Right ventricle myocardium inferior (tissue), 1 donor: ENCODE measurements around the gene TRMT1. TPM values are rescaled to one million over a fixed set of nuclear protein-coding genes. Genes with fewer than 3 reads are reported as not detected.
"Not testable (repeated sequence)": the region's sequence is repeated elsewhere in the genome, so short reads cannot be mapped to it uniquely, and the experiment has no call there.

ENCODE experiments used
- ATAC-seq: fragments of 200-7000 bp; cut with Tn5 transposase; one replicate; pipeline ENCODE4 v1.9.1; 2020; ENCODE audit warnings: mild to moderate bottlenecking, moderate library complexity
- DNase-seq: peaks from one replicate; pipeline ENCODE4 v3.0.0; 2021; ENCODE audit errors: missing footprints
- intact Hi-C: fragments of 100-400 bp; cut with DNase I; formaldehyde crosslinking; loops from one replicate; pipeline ENCODE4 v1.11.0; 2022
- total RNA-seq: library from RNA; stranded (reverse); fragmentation: NEBNext Ultra II Directional; extraction: Animal tissue kit (Norgen Biotek cat#: 25700); gene quantifications from one replicate; pipeline ENCODE4 v1.2.1, GENCODE V29; 2021
- donor health status: DM: no; HTN: yes; CAD: no; lungs with severe emphysema.

Gene TRMT1
- total RNA-seq, 1 donor from 2014 or later: 21.1 TPM

DNA sequence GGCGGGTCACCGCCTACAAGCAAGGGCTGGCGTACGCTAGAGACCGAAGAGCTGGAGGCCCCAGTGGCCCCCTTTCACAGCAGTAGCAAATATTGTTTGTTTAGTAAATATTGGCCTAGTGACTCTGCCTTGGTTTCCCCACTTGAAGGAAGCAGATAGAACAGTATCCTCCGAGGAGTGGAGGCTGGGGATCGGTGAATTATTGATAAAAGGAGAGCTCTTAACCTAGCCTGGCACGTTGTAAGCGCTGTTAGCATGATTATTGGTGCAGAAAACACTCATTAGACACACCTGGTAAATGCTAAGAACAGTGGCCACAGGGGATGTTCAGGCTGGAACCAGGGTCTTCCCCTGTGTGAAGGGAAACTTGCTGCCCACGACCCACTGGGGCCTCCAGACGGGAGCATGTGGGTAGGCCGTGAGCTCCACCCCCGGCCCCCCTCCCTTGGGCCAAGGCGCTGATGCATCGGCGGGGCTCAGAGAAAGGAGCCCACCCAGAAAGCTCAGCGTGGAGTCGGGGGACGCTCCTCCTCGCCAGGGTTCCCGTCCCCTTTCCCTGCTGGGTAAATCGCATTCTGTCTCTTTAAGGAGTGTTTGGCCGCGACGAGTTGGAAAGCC, 35.9 kb upstream of the TRMT1 start:
- ATAC-seq (peak; percentile 0), DNase-seq (no peak)
- intact Hi-C loops: loop anchor here (10.0 kb wide), 1 partner anchor 692 kb away; no protein-coding TSS in a partner anchor

DNA sequence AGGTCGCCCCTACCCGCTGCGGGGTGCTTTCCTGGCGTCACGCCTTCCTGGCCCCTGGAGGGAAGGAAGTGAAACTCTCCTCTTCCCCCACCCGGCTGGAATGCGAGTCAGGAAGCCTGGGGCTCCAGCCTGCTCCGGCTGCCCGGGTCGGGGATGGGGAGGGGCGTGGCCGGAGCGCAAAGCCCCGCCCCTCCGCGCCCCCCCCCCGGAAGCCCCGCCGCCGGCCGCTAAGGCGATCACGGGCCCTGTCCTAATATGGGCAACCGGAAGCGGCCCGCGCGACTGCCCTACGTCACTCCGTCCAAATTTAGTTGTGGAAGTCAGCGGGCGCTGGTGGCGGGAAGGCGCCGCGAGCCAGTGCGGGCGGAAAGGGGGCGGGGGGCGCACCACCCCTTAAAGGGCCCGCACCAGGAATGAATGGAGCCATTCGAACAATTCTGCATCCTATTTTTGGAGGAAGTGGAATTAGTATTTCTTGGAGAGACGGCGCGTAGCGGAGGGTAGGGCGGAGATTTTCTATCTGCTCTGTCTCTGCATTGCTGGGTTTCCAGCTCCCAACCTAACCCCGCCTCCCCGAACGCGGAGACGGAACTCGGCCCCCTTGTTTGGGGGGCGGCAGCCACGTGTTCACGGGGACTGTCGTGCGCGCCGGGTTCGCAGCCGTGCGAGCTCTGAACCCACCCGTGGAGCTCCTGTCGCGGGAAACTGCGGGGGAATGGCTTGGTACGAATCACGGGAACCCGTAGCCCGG, 35.2 kb upstream of the TRMT1 start:
- intact Hi-C loops: loop anchor here (2.0 to 10.0 kb wide), 3 partner anchors 35 to 693 kb away; partner anchors contain the start of genes LYL1 and TRMT1
- peak; percentile 76 for ATAC-seq
- DNase-seq: peak; percentile 99

DNA sequence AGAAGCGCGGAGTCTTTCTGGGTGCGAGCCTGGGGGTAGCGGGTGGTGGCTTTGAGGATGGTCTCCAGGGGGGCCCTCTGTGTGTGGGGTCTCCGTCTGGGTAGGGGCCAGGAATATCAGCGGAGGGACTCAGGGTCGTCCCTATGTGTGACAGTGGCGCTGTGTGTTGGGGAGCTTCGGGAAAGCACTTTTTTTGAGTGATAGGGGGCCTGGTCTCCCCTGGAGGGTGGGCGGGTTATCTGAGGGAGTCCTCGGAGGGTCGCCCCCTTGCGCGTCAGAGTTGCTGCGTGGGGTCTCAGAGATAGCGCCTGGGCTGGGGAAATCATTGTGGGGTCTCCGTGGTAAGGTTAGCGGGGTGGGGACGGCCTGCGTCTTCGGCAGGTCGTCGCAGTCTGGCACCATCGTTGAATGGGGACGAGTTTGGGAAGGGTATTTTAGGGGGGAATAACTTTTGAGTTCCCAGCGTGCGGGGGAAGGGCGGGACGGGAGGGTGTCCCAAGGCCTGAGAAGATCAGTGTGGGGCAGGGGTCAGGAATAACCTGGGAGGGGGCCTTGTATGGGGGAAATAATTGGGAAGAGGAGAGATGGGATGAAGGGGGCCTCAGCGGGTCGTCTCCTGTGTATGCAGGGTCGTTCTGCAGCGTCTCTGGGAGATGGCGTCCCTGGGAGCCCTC, 34.5 kb upstream of the TRMT1 start:
- DNase-seq (no peak), ATAC-seq (no peak)
- intact Hi-C loops: loop anchor here (2.0 to 10.0 kb wide), 3 partner anchors 34 to 694 kb away; partner anchors contain the start of genes LYL1 and TRMT1

DNA sequence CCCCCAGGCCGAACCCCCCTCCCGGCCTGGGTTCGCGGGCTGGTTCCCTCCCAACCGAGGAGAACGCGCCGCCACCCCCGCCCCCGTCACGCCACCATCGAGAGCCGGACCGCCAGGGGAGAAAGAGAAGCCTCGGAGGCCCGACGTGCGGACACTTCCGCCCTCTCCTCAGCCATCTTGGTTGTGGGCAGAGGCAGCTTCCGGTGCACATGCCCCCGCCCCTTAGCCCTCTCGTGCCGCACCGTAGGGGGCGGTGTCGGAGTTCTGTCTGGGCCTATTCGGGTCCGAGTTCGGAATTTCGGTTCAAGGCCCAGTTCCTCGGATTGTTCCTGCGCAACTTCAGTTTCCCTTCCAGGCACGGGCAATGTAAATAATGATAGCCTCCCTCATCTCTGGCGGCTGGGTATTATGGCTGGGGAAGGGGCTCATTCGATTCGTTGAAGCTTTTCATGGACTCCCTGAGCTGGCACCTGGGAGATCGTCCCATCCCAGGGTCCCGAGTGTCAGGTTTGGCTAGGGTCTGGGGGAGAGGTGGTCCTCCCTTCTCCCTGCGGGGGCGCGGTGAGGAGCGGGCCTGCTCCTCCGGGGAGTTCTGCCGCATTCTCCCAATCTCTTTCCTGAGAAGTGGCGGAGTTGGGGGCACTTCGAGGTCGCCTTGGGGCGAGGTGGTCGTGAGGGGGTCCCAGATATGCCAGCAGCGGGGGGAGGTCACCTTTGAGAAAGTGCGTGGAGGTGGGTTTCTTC, 33.8 kb upstream of the TRMT1 start, which contains the start of the genes IER2 and STX10:
Gene IER2, plus strand, starts transcription at position 225 of the 744 bp plus-strand sequence. CDS start 2,776 bp downstream, outside the sequence.
Gene STX10, minus strand, starts transcription at position 189 of the 744 bp plus-strand sequence. CDS start 202 bp downstream, outside the sequence.
- DNase-seq (peak; percentile 98), ATAC-seq (peak; percentile 76)
- intact Hi-C loops: loop anchor here (2.0 to 10.0 kb wide), 3 partner anchors 34 to 694 kb away; partner anchors contain the start of genes LYL1 and TRMT1

DNA sequence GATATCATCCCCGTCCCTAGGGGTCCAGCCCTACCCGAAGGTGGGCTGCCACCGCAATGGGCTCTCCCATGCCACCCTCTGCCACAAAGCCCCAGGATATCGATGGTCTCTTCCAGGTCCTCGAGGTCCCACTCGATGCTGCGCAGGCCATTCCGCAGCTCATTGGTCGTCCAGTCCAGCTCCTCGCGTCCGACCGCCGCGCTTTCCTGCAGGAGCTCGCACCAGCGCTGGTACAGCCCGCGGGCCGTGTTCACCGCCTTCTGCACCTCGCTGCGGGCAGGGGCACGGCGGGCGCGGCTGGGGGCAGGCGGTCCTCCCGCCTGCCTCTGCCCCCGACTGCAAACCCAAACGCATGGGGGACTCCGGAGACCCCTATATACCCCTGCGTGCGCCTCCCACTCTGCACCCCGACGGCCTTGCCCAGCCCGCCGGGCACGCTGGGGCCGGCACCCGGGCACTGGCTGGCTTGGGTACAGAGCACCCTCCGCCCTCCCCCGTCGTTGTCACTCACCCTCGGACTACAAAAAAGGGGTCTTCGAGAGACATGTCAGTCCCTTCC, 33.2 kb upstream of the TRMT1 start:
- intact Hi-C loops: loop anchor here (2.0 to 10.0 kb wide), 3 partner anchors 33 to 695 kb away; partner anchors contain the start of genes LYL1 and TRMT1
- DNase-seq (peak; percentile 82), ATAC-seq (peak; percentile 0)

DNA sequence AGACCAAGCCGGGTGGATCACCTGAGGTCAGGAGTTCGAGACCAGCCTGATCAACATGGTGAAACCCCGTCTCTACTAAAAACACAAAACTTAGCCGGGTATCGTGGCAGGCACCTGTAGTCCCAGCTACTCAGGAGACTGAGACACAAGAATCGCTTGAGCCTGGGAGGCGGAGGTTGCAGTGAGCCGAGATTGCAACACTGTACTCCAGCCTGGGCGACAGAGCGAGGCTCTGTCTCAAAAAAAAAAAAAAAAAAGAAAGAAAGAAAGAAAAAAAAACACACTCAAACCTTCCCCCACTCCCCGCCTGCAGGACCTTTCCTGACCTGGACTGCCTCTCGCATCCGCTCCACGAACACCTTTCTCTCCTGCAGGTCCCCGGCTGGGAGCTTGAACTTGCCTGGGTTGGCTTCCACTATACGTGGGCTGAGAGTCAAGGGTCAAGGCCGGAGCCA, 32.7 kb upstream of the TRMT1 start:
- intact Hi-C loops, DNase-seq, ATAC-seq: not testable (repeated sequence)

DNA sequence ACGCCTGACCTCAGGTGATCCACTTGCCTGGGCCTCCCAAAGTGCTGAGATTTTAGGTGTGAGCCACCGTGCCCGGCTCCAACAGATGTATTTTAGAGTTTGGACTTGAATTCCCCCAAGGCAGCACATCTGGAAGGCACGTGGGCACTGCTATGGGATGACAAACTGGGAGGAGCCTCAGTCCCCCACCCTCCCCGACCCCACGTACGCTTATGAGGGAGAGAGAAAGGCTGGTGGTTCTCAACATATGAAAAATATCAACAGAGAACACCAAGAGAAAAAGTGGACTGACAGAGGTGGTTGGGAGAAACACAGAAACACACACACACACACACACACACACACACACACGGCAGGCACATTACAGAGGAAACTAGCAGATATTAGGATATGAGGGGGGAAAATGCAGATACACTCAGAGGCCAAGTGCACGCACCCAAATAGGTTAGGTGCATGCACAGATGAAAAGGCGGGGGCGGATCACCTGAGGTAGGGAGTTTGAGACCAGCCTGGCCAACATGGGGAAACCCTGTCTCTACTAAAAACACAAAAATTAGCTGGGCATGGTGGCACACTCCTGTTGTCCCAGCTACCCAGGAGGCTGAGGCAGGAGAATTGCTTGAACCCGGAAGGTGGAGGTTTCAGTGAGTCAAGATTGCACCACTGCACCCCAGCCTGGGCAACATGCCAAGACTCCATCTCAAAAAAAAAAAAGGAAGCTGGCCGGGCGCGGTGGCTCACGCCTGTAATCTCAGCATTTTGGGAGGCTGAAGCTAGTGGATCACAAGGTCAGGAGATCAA, 30.4 kb upstream of the TRMT1 start:
- ATAC-seq (no peak), DNase-seq (peak; percentile 76)
- intact Hi-C loops: no loop called here

DNA sequence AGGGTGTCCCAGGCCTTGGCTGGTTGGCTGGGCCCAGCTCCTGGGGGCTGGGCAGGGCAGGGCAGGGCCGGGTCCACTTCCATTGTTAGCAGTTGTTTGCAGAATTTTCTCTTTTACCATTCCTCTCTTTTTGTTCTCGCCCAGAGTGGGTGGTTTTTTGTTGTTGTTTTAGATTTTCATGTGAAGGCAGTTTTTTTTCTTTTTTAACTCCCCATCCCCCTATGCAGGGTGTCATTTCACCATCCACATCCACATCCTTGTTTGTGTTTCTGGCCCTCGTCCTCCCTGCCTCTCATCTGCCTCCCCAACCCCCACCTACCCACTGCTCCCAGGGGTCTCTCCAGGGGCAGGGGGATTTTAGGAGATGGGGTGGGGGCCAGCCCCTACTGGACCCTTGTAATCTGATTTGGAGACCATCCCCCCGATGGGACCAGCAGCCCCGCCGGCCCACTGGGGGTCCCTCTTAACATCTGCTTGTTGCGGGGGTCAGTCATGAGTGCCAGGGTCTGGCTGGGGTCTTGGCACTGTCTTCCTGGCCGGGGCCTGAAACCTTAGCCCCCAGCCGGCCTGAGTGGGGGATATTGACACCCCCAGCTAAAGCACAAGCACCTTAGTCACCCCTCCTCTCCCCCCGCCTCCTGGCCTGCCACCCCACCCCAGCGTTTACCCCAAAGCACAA, 23.2 kb upstream of the TRMT1 start:
- ATAC-seq (no peak), DNase-seq (no peak)
- intact Hi-C loops: no loop called here

DNA sequence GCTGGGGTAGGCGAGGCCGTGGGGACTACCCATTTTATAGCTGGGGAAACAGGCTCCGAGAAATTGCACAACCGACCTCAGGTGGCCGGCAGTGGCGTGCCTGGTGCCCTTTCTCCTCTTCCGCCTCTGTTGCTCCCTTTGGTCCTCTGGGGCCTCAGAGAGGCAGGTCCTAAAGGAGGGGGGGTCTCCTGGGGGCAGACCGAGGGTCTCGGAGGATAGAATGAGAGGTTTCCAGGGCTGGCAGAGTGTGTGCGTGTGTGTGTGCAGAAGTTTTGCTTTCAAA, 22.3 kb upstream of the TRMT1 start:
- DNase-seq (no peak), ATAC-seq (no peak)
- intact Hi-C loops: no loop called here

DNA sequence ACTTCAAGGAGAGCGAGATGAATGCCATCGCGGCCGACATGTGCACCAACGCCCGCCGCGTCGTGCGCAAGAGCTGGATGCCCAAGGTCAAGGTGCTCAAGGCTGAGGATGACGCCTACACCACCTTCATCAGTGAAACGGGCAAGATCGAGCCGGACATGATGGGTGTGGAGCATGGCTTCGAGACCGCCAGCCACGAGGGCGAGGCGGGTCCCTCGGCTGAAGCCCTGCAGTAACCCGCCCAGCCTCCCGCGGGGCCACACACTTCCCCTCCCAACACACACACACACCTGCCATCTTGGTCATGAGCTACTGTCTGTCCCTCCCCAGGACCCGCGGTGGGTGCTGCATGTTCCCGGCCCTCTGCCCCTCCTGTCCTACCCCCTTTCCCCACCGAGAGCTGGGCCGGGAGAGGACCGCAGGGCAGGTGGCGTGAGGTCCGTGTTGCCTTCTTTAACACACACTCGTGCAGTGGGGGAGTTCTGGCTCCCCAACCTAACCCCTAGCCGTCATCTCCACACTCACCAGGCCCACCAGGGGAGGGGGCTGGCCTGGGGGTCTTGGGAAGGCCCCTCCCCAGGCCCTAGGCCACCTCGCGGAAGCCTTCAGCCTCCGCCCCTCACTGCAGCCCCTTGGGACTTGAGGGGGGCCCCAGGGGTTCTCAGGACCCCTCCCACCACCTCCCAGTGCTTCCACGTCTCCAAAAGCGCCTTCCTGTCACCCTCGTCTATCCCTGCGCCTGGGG, 21.8 kb upstream of the TRMT1 start:
- DNase-seq: no peak
- no peak for ATAC-seq
- intact Hi-C loops: no loop called here

DNA sequence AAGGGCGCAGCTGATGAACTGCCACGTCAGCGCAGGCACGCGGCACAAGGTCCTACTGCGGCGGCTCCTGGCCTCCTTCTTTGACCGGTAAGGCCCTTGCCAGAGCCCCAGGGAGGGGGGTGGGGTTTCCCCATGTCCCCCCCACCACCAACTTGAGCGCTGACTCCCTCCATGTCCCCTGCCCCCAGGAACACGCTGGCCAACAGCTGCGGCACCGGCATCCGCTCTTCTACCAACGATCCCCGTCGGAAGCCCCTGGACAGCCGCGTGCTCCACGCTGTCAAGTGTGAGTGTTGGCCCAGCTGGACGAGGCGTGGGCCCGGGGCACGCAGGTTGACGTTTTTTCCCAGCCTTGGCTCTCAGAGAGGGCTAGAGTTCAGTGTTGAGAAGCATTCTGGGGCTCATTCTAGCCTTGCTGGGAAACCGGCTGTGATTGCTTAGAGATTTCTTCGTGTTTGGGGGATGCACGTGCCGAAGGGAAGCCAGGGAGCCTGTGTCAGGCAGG, 20.8 kb upstream of the TRMT1 start:
- ATAC-seq: no peak
- DNase-seq: no peak
- intact Hi-C loops: no loop called here

DNA sequence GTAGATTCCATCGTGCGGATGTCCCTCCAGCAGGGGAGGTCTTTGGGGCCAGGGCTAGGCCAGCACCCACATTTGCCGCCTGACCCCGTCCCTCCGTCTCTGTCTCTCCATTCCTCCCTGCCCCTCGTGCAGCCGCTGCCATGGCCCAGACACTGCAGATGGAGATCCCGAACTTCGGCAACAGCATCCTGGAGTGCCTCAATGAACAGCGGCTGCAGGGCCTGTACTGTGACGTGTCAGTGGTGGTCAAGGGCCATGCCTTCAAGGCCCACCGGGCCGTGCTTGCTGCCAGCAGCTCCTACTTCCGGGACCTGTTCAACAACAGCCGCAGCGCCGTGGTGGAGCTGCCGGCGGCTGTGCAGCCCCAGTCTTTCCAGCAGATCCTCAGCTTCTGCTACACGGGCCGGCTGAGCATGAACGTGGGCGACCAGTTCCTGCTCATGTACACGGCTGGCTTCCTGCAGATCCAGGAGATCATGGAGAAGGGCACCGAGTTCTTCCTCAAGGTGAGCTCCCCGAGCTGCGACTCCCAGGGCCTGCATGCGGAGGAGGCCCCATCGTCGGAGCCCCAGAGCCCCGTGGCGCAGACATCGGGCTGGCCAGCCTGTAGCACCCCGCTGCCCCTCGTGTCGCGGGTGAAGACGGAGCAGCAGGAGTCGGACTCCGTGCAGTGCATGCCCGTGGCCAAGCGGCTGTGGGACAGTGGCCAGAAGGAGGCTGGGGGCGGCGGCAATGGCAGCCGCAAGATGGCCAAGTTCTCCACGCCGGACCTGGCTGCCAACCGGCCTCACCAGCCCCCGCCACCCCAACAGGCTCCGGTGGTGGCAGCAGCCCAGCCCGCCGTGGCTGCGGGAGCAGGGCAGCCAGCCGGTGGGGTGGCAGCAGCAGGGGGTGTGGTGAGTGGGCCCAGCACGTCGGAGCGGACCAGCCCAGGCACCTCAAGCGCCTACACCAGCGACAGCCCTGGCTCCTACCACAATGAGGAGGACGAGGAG, 18.8 kb upstream of the TRMT1 start:
- no peak for ATAC-seq
- DNase-seq: no peak

DNA sequence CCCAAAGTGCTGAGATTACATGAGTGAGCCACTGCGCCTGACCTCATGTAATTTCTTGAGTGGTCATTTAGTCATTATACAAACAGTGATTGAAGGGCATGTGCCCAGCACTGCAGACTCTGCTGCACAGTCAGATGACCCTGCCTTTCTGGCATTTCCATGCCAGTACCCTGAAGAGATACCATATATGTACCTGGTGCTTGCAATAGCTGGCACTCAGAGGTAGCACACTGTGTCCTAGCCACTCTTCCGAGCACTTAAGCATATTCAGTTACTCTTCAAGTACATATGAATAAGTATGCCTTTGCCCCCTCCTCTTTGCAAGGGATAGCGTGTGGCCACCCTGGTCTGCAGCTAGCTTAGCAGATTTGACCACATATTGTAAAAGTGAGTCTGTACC, 18.1 kb upstream of the TRMT1 start:
- DNase-seq: no peak
- intact Hi-C loops: no loop called here
- ATAC-seq: peak; percentile 84

More for the DNA sequence above, 18.8 kb upstream of the TRMT1 start:
- intact Hi-C loops: no loop called here

DNA sequence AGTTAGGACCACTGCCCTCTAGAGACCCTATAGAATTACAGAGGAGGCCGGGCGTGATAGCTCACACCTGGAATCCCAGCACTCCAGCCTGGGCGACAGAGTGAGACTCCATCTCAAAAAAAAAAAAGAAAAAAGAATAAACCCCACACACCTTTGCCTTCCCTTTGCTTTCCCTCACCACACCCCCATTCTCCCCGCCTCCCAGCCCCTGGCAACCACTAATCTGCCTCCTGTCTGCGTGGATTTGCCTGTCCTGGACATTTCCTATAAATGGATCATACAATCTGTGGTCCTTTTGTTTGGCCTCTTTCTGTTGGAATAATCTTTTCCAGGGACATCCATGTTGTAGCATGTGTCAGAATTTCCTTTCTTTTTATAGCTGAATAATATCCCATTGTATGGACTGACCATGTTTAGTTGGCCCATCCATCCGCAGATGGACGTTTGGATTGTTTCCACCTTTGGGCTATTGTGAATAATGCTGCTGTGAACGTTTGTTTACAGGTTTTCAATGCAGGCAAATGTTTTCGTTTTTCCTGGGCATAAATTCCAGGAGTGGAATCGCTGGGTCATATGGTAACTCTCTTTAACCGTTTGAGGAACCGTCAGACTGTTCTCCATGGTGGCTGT, 16.8 kb upstream of the TRMT1 start:
- ATAC-seq (no peak), DNase-seq (no peak)
- intact Hi-C loops: no loop called here
